Transverse colon (tissue), 4 donors: ENCODE results near the gene SEPTIN5.

ENCODE experiments used
- CTCF ChIP-seq, 5 experiments: fragments of 200-600 bp in 3 of 5; fragments of 450-650 bp in 2 of 5; sonication (generic) in 3 of 5; IDR thresholded peaks; 1 replicate in 2 of 5; 2 replicates in 3 of 5; pipeline ENCODE4 v1.5.1; 2016 to 2017; ENCODE audit warnings: antibody characterized with exemption in 5 of 5, inconsistent platforms in 3 of 5, mild to moderate bottlenecking in 2 of 5, moderate library complexity in 1 of 5
- POLR2A ChIP-seq: fragments of 450-650 bp; IDR thresholded peaks from one replicate; pipeline ENCODE4 v1.6.1; 2016; ENCODE audit warnings: antibody characterized with exemption, mild to moderate bottlenecking, moderate library complexity
- POLR2AphosphoS5 ChIP-seq, 3 donors: sonication (generic); formaldehyde crosslinking; IDR thresholded peaks; one replicate each; pipeline ENCODE4 v1.6.1; 2016; ENCODE audit warnings: antibody characterized with exemption in 3 of 3

DNA sequence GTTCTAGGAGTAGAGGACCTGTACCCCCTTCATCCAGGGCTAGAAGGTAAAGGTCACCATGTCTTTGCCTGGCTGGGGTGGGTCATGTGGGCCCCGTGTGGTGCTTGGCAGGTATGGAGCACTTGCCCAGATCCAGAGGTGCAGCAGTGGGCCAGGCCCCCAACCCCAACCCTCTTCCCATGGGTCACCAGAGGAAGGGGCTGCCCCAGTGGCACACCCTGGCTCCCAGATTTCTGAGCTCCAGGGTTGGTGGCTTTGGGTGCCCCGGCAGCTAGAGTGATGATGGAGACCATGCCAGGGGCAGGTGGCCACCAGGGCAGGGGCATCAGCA lies 6.7 kb downstream of the SEPTIN5 start:
- no peak for TF ChIP-seq CTCF (IDR thresholded peaks at IDR 0.05)
- TF ChIP-seq POLR2A, result no peak
- no peak for TF ChIP-seq POLR2AphosphoS5 (IDR thresholded peaks at IDR 0.05)
